ENCODE measurements around the gene CEP19.

The CEP19 gene

GRCh38 chr3:196662711-196663571, 49.1 kb downstream of the CEP19 start:
- no peak for DNase-seq

- no peak for DNase-seq
Measured at GRCh38 chr3:196662033-196662432, 50.0 kb downstream of the CEP19 start.

GRCh38 chr3:196661400-196661799, 50.6 kb downstream of the CEP19 start:
- no peak for DNase-seq

GRCh38 chr3:196660381-196661166, 51.5 kb downstream of the CEP19 start:
- DNase-seq: peak; percentile 83

DNA sequence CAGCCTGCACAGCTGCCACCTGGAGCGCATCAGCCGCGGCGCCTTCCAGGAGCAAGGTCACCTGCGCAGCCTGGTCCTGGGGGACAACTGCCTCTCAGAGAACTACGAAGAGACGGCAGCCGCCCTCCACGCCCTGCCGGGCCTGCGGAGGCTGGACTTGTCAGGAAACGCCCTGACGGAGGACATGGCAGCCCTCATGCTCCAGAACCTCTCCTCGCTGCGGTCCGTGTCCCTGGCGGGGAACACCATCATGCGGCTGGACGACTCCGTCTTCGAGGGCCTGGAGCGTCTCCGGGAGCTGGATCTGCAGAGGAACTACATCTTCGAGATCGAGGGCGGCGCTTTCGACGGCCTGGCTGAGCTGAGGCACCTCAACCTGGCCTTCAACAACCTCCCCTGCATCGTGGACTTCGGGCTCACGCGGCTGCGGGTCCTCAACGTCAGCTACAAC, 52.1 kb downstream of the CEP19 start:
- DNase-seq: no peak

All from NCI-H774 (cell line).